ENCODE results near the gene GANC. TPM values are rescaled to one million over a fixed set of nuclear protein-coding genes. Genes with fewer than 3 reads are reported as not detected.

The GANC gene
- total RNA-seq, 1 experiment from 2014 or later = 15.8 TPM

DNA sequence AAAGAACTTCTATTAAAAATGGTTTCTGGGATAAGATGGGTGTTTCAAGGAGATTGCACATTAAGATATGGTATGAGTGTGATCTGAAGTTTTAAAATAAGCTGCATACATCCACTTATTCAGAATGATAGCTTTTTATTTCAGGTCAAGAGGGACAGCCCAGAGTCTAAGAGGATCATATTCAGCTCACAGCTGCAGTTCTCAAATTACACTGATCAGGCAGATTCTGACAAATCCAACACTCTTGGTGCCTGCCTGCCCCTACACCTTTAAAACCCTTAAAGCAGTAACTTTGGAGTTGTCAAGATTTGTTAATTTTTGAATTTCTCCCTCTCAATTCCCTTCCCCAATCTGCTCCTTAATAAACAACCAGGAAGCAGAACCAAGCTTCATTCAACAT lies 9.3 kb downstream of the GANC start:
- Histone ChIP-seq H3K27me3 (ENCODE audit: insufficient read depth, low read length) (no peaks in the 10 kb centered on the region), H2BK20ac (ENCODE audit: low read depth, low read length, poor library complexity, severe bottlenecking) (no peak overlapping the region), H3T11ph (ENCODE audit: low read length) (no peak overlapping the region), H3K4ac (ENCODE audit: low read depth, low read length) (no peak overlapping the region), H3K4me2 (ENCODE audit: insufficient read depth, insufficient read length, low read length) (no peak overlapping the region), H3K23me2 (ENCODE audit: insufficient read length, low read depth, low read length, poor library complexity, severe bottlenecking) (no peaks in the 10 kb centered on the region), H2AFZ (ENCODE audit: low read length) (no peak overlapping the region), H2BK15ac (ENCODE audit: low read depth, low read length) (no peak overlapping the region), H3K9me3 (ENCODE audit: control insufficient read depth, low read depth, low read length) (no peaks in the 10 kb centered on the region), H3K79me2 (ENCODE audit: insufficient read depth, low read length) (no peaks in the 10 kb centered on the region; the same call in 1 of the 2 replicates), H3K18ac (ENCODE audit: insufficient read length, low read depth, low read length) (no peak overlapping the region), H3K79me1 (ENCODE audit: insufficient read depth, low read depth, low read length, poor library complexity, severe bottlenecking) (no peaks in the 10 kb centered on the region), H2BK12ac (ENCODE audit: insufficient read length, low read depth, low read length) (no peak overlapping the region), H3K56ac (ENCODE audit: insufficient read length, low read depth, low read length) (no peak overlapping the region), H3K4me1 (ENCODE audit: insufficient read depth, low read length) (no peaks in the 10 kb centered on the region), H4K8ac (replicated peaks; ENCODE audit: insufficient read length, low read depth, low read length) (no peak overlapping the region), H4K5ac (ENCODE audit: insufficient read length, low read depth, low read length) (no peak overlapping the region), H3K23ac (ENCODE audit: insufficient read length, low read depth, low read length) (no peak overlapping the region), H3K27ac (ENCODE audit: insufficient read length, low read depth, low read length) (no peak overlapping the region), H4K91ac (ENCODE audit: insufficient read length, low read depth, low read length) (no peak overlapping the region), H3K14ac (ENCODE audit: insufficient read depth, low read length) (no peak overlapping the region), H2AK5ac (ENCODE audit: insufficient read length, low read length) (no peak overlapping the region), H2BK120ac (ENCODE audit: low read depth, low read length, poor library complexity, severe bottlenecking) (no peak overlapping the region), H2BK5ac (ENCODE audit: insufficient read length, low read length) (no peak overlapping the region), H4K20me1 (ENCODE audit: control insufficient read depth, insufficient read depth, insufficient read length) (no peaks in the 10 kb centered on the region), H3K9ac (ENCODE audit: extremely low read depth, insufficient read length, low read length) (no peak overlapping the region)
- no peak overlapping the region for H3K27ac Mint-ChIP-seq
- no peak overlapping the region for H3K4me3 Mint-ChIP-seq
- no peaks in the 10 kb centered on the region for H3K9me3 Mint-ChIP-seq
- 0 out of 4 replicates have a peak, but pooled peaks cover 3% of the 10 kb centered on the region in 2 experiments for H3K4me1 Mint-ChIP-seq
- TF ChIP-seq, protein P1, sequence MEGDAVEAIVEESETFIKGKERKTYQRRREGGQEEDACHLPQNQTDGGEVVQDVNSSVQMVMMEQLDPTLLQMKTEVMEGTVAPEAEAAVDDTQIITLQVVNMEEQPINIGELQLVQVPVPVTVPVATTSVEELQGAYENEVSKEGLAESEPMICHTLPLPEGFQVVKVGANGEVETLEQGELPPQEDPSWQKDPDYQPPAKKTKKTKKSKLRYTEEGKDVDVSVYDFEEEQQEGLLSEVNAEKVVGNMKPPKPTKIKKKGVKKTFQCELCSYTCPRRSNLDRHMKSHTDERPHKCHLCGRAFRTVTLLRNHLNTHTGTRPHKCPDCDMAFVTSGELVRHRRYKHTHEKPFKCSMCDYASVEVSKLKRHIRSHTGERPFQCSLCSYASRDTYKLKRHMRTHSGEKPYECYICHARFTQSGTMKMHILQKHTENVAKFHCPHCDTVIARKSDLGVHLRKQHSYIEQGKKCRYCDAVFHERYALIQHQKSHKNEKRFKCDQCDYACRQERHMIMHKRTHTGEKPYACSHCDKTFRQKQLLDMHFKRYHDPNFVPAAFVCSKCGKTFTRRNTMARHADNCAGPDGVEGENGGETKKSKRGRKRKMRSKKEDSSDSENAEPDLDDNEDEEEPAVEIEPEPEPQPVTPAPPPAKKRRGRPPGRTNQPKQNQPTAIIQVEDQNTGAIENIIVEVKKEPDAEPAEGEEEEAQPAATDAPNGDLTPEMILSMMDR (conservative IDR thresholded peaks at IDR 0.05) = no peak
- H3K27me3 Mint-ChIP-seq (ENCODE audit: low read depth) = no peaks in the 10 kb centered on the region
- no peaks in the 10 kb centered on the region for H3K36me3 Mint-ChIP-seq (ENCODE audit: insufficient read depth in 1 of 3, low read depth in 3 of 3)
- DNase-seq = no peak
